ENCODE measurements around the gene ZNF800. TPM values are rescaled to one million over a fixed set of nuclear protein-coding genes. Genes with fewer than 3 reads are reported as not detected.

ZNF800 gene
- total and polyA plus RNA-seq, 4 donors: 4.8 to 15.2 (median 12.8) TPM

GRCh38 chr7:127350586-127350985 is 41.9 kb downstream of the ZNF800 start (continued):
- TF ChIP-seq HNF4A (conservative IDR thresholded peaks at IDR 0.05) (no peak), JUND (IDR thresholded peaks at IDR 0.05) (no peak), TAF1 (conservative IDR thresholded peaks at IDR 0.05) (no peak), FOXA2 (IDR thresholded peaks at IDR 0.05) (no peak)

- H3K9me3 ChIP-seq (ENCODE audit: control insufficient read depth in 4 of 4, low read length in 3 of 4): no peaks in the 10 kb centered on the region
- no peak for DNase-seq (ENCODE audit: low spot score)
- H3K9ac ChIP-seq (ENCODE audit: low read depth in 1 of 2, low read length in 2 of 2): no peak overlapping the region
- TF ChIP-seq JUND (IDR thresholded peaks at IDR 0.05) (no peak), GABPA (IDR thresholded peaks at IDR 0.05 in 1 of 2, conservative IDR thresholded peaks at IDR 0.05 in 1 of 2) (no peak), ZBTB33 (IDR thresholded peaks at IDR 0.05) (no peak), ATF3 (IDR thresholded peaks at IDR 0.05) (no peak), TAF1 (conservative IDR thresholded peaks at IDR 0.05) (no peak), REST (IDR thresholded peaks at IDR 0.05) (no peak), FOXA1 (IDR thresholded peaks at IDR 0.05) (no peak)
- WGBS: 83% methylated on average over 7 of the region's 7 CpGs
- peaks cover 2 to 14% (median 10%) of the 10 kb centered on the region in 4 donors for H3K4me1 ChIP-seq (ENCODE audit: control insufficient read depth in 4 of 4, insufficient read depth in 4 of 4, low read length in 3 of 4)
- no peaks in the 10 kb centered on the region for H3K27me3 ChIP-seq (ENCODE audit: control insufficient read depth in 4 of 4, insufficient read depth in 4 of 4, low read length in 3 of 4)
- H3K27ac ChIP-seq (ENCODE audit: low read depth in 1 of 2, low read length in 2 of 2): no peak overlapping the region
- H3K36me3 ChIP-seq (ENCODE audit: control insufficient read depth in 4 of 4, insufficient read depth in 3 of 4, low read depth in 1 of 4, low read length in 3 of 4): no peaks in the 10 kb centered on the region
- no peak overlapping the region for H3K4me3 ChIP-seq (ENCODE audit: low read depth in 1 of 3, low read length in 3 of 3)
These were observed 42.6 kb downstream of the ZNF800 start for GRCh38 chr7:127349881-127350280.

GRCh38 chr7:127348247-127348631 is 44.3 kb downstream of the ZNF800 start:
- H3K27me3 ChIP-seq (ENCODE audit: control insufficient read depth in 4 of 4, insufficient read depth in 4 of 4, low read length in 3 of 4): no peaks in the 10 kb centered on the region
- TF ChIP-seq NR2F2 (IDR thresholded peaks at IDR 0.05): no peak
- no peak for TF ChIP-seq SP1 (IDR thresholded peaks at IDR 0.05)
- no peak for TF ChIP-seq CTCF (IDR thresholded peaks at IDR 0.05; ENCODE audit: low read depth, low read length, missing input control)
- H3K9ac ChIP-seq (ENCODE audit: low read depth in 1 of 2, low read length in 2 of 2): peak overlapping the region in 1 of 2 donors; percentile 12
- no peak overlapping the region for H3K27ac ChIP-seq (ENCODE audit: low read depth in 1 of 2, low read length in 2 of 2)
- no peaks in the 10 kb centered on the region for H3K9me3 ChIP-seq (ENCODE audit: control insufficient read depth in 4 of 4, low read length in 3 of 4)
- H3K36me3 ChIP-seq (ENCODE audit: control insufficient read depth in 4 of 4, insufficient read depth in 3 of 4, low read depth in 1 of 4, low read length in 3 of 4): no peaks in the 10 kb centered on the region
- 97% methylated on average over 3 of the region's 3 CpGs for WGBS
- peaks cover 2 to 8% (median 7%) of the 10 kb centered on the region in 4 donors for H3K4me1 ChIP-seq (ENCODE audit: control insufficient read depth in 4 of 4, insufficient read depth in 4 of 4, low read length in 3 of 4)
- peak overlapping the region in 2 of 3 donors; percentile 45 to 61 for H3K4me3 ChIP-seq (ENCODE audit: low read depth in 1 of 3, low read length in 3 of 3)
- no peak for DNase-seq (ENCODE audit: low spot score)

Measured in liver (tissue), 9 donors.